Left lung (tissue), 10 donors: Measurements from ENCODE around the gene CTLA4. TPM values are rescaled to one million over a fixed set of nuclear protein-coding genes. Genes with fewer than 3 reads are reported as not detected.

Experiments used
- ATAC-seq: fragments of 200-7000 bp; cut with Tn5 transposase; one replicate; pipeline ENCODE4 v1.9.1; 2020; ENCODE audit warnings: moderate library complexity
- DNase-seq, 4 donors: peaks; one replicate each; pipeline ENCODE4 v3.0.0-alpha.2; 2013 to 2020
- H3K27ac ChIP-seq, 2 donors: fragments of 200-600 bp; sonication (generic) in 1 of 2; one replicate each; pipeline versions ENCODE4 v1.5.0 to v1.8.0; 2020 to 2021
- H3K27me3 ChIP-seq, 2 donors: fragments of 200-600 bp; sonication (generic) in 1 of 2; one replicate each; pipeline versions ENCODE4 v1.5.0 to v1.8.0; 2020 to 2021
- H3K36me3 ChIP-seq, 2 donors: fragments of 200-600 bp; sonication (generic) in 1 of 2; one replicate each; pipeline versions ENCODE4 v1.5.0 to v1.8.0; 2020 to 2021
- H3K4me1 ChIP-seq, 2 donors: fragments of 200-600 bp; one replicate each; pipeline ENCODE4 v1.8.0; 2021
- H3K4me3 ChIP-seq, 2 donors: fragments of 200-600 bp; sonication (generic) in 1 of 2; one replicate each; pipeline versions ENCODE4 v1.5.0 to v1.8.0; 2020 to 2021; ENCODE audit warnings: mild to moderate bottlenecking in 1 of 2
- H3K9me3 ChIP-seq, 2 donors: fragments of 200-600 bp; sonication (generic) in 1 of 2; one replicate each; pipeline versions ENCODE4 v1.5.0 to v1.8.0; 2020 to 2021
- CTCF ChIP-seq, 2 donors: fragments of 200-600 bp; sonication (generic) in 1 of 2; IDR thresholded peaks; one replicate each; pipeline versions ENCODE4 v1.5.0 to v1.8.0; 2021; ENCODE audit warnings: antibody characterized with exemption in 2 of 2
- intact Hi-C, 2 donors: fragments of 100-400 bp; cut with DNase I; formaldehyde crosslinking; loops; one replicate each; pipeline versions ENCODE4 v1.11.2 to v1.14.2; 2022
- polyA plus RNA-seq, 6 donors: library from polyadenylated mRNA; unstranded; fragments of 120-200 nt; gene quantifications; one replicate each; pipeline ENCODE4 v1.2.1, GENCODE V29; 2013; ENCODE audit not compliant: insufficient read length in 6 of 6
- total RNA-seq, 2 donors: library from RNA; stranded (reverse); fragmentation: NEBNext Ultra II Directional; extraction: Animal tissue kit (Norgen Biotek cat#: 25700); gene quantifications; one replicate each; pipeline ENCODE4 v1.2.1, GENCODE V29; 2021
- donor health status: DM: no; HTN: yes; CAD: no.
- donor health status: DM: no; HTN: no; CAD: no.

Gene CTLA4
- total and polyA plus RNA-seq, 8 donors = 0.17 to 1.4 (median 0.40) TPM; not detected in 1

GRCh38 chr2:203873461-203873860 is 5.9 kb downstream of the CTLA4 start:
- H3K4me3 ChIP-seq = no peak overlapping the region
- peaks cover 0 to 10% of the 10 kb centered on the region in 2 donors for H3K4me1 ChIP-seq
- DNase-seq (no peak), ATAC-seq (no peak)
- no peak for TF ChIP-seq CTCF (IDR thresholded peaks at IDR 0.05)
- no peak overlapping the region for H3K27ac ChIP-seq
- no peaks in the 10 kb centered on the region for H3K9me3 ChIP-seq
- no peaks in the 10 kb centered on the region for H3K36me3 ChIP-seq
- intact Hi-C loops = no loop called here
- H3K27me3 ChIP-seq = no peaks in the 10 kb centered on the region

- TF ChIP-seq CTCF (IDR thresholded peaks at IDR 0.05) = no peak
These were observed 6.5 kb downstream of the CTLA4 start for GRCh38 chr2:203873921-203874631.

GRCh38 chr2:203875471-203875870 is 7.9 kb downstream of the CTLA4 start:
- no peak overlapping the region for H3K4me3 ChIP-seq
- H3K9me3 ChIP-seq = no peaks in the 10 kb centered on the region
- no peak for TF ChIP-seq CTCF (IDR thresholded peaks at IDR 0.05)
- no peaks in the 10 kb centered on the region for H3K36me3 ChIP-seq
- DNase-seq (no peak), ATAC-seq (no peak)
- H3K27ac ChIP-seq = no peak overlapping the region
- no peaks in the 10 kb centered on the region for H3K27me3 ChIP-seq
- peaks cover 0 to 10% of the 10 kb centered on the region in 2 donors for H3K4me1 ChIP-seq
- intact Hi-C loops = no loop called here

More at GRCh38 chr2:203873921-203874631, 6.5 kb downstream of the CTLA4 start:
- intact Hi-C loops = no loop called here
- no peak overlapping the region for H3K4me3 ChIP-seq
- H3K9me3 ChIP-seq = no peaks in the 10 kb centered on the region
- H3K27me3 ChIP-seq = no peaks in the 10 kb centered on the region
- H3K36me3 ChIP-seq = no peaks in the 10 kb centered on the region
- ATAC-seq = no peak
- no peak for DNase-seq
- H3K4me1 ChIP-seq = peaks cover 0 to 10% of the 10 kb centered on the region in 2 donors
- no peak overlapping the region for H3K27ac ChIP-seq

GRCh38 chr2:203876328-203876727 is 8.8 kb downstream of the CTLA4 start:
- Histone ChIP-seq H3K27ac (no peak overlapping the region), H3K27me3 (no peaks in the 10 kb centered on the region), H3K4me1 (peaks cover 0 to 8% of the 10 kb centered on the region in 2 donors), H3K4me3 (no peak overlapping the region), H3K9me3 (no peaks in the 10 kb centered on the region), H3K36me3 (no peaks in the 10 kb centered on the region)
- ATAC-seq = no peak
- intact Hi-C loops = no loop called here
- TF ChIP-seq CTCF (IDR thresholded peaks at IDR 0.05) = no peak
- DNase-seq = no peak

GRCh38 chr2:203878063-203878462 is 10.5 kb downstream of the CTLA4 start:
- TF ChIP-seq CTCF (IDR thresholded peaks at IDR 0.05) = no peak
- no peak for ATAC-seq
- Histone ChIP-seq H3K27me3 (no peaks in the 10 kb centered on the region), H3K4me1 (no peaks in the 10 kb centered on the region), H3K9me3 (no peaks in the 10 kb centered on the region), H3K36me3 (no peaks in the 10 kb centered on the region), H3K4me3 (no peak overlapping the region), H3K27ac (no peak overlapping the region)
- intact Hi-C loops = no loop called here
- DNase-seq = no peak
